ENCODE data around the gene SLC5A2.
"Not testable (repeated sequence)": the region's sequence is repeated elsewhere in the genome, so short reads cannot be mapped to it uniquely, and the experiment has no call there.

The SLC5A2 gene
- 0.04 to 2.2 reads per million in 2 experiments for total RNA-seq

DNA sequence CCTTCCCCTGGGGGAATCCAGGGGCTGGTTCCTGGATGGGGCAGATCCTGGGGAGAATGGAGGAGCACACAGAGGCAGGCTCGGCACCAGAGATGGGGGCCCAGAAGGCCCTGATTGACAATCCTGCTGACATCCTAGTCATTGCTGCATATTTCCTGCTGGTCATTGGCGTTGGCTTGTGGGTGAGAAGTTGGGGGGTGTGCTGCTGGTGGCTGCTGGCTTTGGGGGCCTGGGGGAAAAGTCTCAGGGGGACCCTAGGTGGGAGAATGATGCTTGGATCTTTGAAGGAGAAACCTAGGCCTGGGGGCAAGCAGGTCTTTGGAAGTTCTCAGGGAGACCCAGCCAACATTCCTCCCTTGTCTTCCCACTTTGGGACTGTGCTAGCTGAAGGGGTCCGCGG, at the start of gene SLC5A2:
SLC5A2 (plus strand) TSS at position 43 of the 400 bp plus-strand sequence; CDS start at position 57, 14 bp downstream.
- DNase-seq (ENCODE audit: low read depth), result no peak

DNA sequence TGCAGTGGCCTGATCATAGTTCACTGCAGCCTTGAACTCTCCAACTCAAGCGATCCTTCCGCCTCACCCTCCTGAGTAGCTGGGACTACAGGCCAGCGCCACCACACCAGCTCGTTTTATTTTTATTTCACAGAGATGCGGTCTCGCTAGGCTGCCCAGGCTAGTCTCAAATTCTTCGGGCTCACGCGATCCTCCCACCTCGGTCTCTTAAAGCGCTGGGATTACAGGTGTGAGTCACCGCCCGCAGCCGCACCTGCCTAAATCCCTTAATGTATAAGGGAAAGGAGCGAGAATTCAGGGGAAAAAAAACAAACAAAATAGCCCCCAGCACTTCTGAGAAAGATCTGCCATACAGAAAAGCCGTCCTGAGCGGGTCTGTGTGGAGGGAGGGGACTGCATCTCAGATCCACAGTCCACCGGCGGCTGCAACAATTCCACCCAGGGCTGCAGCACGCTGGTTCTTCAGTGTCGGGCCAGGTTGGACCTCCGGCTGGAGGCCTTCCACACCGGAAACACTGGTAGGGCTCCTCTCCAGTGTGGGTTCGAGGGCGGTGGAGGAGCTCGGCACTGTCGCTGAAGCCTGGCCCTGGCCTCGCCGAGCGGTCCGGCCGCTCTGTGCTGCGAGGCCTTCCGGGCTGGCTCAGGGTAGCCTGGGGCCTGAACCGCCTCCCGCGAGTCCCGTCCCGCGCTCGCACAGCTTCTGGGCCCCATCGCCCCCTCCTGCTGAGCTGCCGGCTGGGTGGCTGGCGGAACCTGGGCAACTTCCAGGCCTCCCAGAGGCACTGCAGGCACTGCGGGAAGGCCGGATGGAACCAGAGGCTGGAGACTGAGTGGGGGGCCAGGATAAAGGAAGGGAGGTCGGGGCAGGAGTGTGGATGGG, 47.3 kb upstream of the SLC5A2 start:
- no peak for DNase-seq (ENCODE audit: low read depth)

DNA sequence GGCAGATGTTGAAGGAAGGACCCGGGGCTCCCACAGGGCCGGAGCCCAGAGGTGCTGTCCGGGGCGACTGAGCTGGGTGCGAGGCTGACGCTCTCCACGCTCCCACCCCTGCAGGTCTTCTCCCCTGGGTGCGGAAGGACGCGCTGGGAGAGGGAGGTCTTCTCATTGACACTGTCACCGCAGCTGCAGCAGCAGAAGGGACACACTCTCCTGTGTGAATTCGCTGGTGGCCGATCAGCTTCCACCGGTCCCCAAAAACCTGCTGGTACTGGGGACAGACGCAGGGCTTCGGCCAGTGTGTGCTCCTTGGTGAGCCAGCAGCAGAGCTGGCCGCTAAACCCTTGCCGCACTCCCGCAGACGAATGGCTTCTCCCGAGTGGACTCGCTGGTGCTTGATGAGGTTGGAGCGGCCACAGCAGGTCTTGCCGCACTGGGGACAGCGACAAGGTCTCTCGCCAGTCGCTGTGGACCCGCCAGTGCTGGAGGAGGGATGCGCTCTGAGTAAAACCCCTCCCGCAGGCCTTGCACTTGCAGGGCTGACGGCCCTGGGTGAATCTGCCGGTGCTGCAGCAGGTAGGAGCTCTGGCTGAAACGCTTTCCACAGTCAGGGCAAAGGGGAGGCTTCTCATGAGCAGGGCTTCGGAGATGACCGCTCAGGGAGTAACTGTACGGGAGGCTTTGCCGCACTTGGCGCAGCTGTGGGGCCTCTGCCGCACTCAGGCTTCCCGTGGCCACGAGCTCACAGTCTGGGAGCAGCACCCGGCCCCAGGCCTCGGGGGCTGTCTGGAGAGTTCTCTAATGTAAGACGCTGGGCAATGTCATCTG, 46.5 kb upstream of the SLC5A2 start:
- no peak for DNase-seq (ENCODE audit: low read depth)

DNA sequence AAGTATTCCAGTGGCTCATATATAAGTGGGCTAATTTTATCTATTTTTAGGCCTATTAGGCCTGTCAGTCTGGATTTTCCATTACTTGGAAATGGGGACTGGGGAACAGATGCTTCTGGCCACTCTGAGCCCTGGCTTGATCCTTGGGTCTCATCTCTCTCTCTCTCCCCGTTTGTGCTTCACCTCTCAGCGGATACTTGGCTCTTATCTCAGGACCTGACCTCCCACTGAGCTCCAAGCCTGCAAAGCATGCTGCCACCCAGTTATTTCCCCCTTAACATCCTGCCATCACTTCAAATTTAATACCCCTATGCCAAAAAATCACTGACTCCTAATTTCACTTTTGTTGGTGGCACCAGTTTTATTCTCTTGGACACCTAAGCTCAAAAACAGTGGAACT, 44.5 kb upstream of the SLC5A2 start:
- no peak for DNase-seq (ENCODE audit: low read depth)

DNA sequence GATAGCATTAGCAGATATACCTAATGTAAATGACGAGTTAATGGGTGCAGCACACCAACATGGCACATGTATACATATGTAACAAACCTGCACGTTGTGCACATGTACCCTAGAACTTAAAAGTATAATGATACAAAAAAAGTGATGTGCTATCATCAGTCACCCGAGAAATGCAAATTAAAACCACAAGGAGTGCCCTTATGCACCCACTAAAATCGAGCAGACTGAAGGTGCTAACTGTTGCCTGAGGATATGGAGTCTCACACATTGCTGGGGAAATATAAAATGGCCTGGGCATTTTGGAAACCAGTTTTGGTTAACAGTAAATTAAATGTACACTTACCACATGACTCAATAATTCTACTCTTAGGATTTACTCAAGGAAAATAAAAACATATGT, 43.9 kb upstream of the SLC5A2 start:
- not testable (repeated sequence) for DNase-seq (ENCODE audit: low read depth)

DNA sequence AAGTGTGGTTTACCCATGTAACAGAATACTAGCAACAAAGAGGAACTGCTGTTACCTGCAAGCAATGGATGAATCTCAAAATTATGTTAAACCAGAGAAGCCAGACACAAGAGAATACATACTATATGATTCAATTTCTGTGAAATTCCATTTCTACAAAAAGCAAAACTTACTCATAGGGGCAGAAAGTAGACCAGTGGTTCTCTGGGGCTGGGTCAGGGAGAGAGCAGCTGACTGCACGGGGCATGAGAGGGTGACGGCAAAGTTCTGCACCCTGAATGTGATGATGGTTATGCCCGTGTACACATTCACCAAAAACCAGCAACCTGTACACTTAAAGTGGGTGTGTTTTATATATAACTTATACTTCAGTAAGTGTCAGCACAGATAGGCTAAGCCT, 43.4 kb upstream of the SLC5A2 start:
- DNase-seq (ENCODE audit: low read depth), result no peak

DNA sequence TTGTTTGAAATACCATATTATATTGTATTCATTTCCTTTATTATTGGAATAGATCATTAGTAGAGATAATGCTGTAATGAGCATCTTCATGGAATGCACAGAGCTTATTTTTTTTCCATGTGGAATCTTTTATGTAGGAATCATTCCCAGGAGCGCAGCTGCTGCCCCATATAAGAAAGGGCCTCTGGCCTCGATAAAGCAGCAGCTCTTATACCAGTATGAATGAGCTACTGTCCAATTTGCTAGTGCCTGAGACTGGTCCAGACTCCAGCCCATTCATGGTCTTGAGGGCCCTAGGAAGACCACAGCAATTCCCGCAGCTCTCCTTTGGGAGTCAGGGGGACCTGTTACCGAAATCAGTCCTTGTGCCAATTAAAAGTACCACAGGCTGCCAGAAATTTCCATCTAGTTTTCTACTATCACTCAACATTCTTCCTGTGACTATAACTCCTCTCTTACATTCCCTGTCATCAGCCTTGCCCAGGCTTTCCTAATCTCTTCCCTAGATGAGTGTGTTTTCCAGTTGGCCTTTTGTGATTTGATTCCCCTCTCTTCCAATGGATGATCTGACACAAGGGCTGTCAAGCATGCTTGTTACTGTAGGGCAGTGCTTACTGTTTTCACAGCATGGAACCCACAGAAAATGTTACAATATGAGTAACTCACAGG, 42.3 kb upstream of the SLC5A2 start:
- DNase-seq (ENCODE audit: low read depth), result no peak

DNA sequence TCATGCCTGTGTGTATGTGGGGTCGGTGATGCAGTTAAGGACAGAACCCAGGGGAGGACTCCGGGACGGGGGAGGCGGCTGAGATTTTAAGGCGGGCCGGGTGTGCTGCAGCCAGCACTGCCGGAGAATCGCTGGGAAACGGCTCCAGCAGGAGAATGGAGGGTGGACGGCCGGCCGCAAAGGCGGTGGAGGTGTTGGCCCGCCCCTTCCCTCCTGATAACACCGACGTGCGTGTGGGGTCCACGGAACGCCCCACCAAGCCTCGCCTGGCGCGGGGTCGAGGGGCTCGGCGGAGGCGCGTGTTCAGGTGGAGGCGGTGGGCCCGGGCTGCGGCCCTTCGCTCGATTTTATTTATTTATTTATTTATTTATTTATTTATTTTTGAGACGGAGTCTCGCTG, 41.0 kb upstream of the SLC5A2 start:
- no peak for DNase-seq (ENCODE audit: low read depth)

DNA sequence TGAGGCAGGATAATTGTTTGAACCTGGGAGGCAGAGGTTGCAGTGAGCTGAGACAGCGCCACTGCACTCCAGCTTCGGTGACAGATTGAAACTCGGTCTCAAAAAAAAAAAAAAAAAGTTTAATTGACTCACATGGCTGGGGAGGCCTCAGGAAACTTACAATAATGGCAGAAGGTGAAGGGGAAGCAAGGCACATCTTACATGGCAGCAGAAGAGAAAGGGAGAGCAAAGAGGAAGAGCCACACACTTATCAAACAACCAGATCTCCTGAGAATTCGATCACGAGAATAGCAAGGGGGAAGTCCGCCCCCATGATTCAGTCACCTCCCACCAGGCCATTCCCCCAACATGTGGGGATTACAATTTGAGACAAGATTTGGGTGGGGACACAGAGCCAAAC, 37.0 kb upstream of the SLC5A2 start:
- not testable (repeated sequence) for DNase-seq (ENCODE audit: low read depth)

DNA sequence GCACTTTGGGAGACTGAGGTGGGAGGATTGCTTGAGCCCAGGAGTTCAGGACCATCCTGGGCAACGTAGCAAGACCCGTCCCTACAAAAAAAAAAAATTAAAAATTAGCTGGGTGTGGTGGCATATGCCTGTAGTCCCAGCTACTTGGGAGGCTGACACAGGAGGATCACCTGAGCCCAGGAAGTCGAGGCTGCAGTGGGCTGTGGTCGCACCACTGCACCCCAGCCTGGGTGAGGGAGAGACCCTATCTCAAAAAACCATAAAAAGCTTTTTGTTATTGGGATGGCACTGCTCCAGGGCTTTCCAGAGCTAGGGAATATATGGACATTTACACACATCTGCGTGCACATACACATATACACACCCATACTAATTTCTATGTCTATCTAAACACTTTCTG, 31.7 kb upstream of the SLC5A2 start:
- DNase-seq (ENCODE audit: low read depth), result no peak

DNA sequence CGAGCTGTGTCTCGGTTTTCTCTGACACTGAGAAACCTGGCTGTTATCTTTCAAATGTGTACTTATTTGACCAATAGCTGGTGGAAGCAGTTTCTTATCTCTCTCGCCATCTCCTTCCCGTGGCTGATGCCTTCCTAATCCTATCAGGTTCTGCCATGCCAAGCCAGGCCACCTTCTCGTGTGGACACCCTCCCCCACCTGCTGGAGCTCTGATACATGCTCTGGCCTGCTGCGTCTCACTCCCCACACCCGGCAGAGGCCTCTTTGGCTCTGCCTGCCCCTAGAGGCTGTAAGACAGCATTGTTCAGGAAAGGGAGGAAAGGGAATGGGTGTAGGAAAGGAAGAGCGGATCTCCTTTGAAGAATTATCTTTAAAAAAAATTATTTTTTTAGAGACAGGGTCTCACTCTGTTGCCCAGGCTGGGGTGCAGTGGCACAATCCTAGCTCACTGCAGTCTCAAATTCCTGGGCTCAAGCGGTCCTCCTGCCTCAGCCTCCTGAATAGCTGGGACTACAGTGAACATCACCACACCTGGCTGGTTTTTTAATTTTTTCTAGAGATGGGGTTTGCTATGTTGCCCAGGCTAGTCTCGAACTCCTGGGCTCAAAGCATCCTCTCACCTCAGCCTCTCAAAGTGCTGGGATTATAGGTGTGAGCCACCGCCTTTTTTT, 31.1 kb upstream of the SLC5A2 start:
- no peak for DNase-seq (ENCODE audit: low read depth)

DNA sequence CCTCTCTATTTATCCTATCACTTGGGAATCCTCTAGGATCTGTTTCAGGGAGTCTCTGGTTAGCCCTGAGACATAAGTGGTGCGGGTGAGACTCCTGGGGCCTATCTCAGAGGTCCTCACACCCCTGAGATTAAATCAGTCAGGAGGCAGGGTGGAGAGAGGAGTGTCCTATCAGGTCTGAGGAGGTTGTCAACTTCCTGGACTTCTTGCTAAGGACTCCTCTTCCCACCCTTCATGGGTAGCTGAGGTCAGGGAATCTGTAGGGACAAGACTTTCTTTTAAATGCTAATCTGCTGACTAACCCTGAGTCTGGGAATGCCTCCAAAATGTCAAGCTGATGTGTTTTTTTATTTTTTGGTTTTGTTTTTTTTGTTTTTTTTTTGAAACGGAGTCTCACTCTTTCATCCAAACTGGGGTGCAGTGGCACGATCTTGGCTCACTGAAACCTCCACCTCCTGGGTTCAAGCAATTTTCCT, 30.3 kb upstream of the SLC5A2 start:
- DNase-seq (ENCODE audit: low read depth), result no peak

DNA sequence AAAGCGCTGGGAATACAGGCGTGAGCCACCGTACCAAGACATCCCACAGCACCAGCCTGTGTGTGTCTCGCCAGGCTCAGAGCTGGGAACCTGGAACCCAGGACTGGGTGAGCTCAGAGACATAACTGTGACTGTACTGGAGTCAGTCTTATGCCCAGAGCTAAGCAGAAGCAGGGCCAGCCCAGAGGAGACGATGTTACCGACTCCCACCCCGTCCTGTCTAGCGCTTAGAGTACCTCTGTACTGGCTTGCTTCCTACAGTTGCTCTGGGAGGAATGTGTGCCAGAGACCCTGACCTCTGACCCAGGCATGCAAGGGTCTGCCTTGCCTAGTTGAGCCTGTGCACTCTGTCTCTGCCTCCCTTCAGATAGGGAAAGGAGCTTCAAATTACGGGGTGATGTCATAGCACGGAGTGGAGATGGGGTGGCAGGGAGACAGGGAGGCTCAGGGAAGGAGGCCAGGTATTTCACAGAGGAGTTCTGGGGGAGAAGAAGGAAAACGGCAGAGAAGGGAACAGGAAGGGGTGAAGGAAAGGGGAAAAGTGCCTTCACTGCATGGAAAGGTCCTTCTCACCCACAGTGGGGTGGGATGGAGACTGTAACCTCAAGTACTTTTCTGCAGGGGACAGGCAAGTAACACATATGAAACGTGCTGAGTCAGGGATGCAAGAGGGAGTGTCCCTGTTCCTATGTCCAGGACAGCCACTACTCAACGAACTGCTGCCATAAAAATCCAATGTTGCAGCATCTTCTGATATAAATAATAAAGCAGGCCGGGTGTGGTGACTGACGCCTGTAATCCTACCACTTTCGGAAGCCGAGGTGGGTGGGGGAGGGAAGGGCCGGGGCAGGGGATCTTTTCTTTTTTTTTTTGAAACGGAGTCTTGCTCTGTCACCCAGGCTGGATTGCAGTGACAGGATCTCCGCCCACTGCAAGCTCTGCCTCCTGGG, 29.4 kb upstream of the SLC5A2 start:
- DNase-seq (ENCODE audit: low read depth), result no peak

DNA sequence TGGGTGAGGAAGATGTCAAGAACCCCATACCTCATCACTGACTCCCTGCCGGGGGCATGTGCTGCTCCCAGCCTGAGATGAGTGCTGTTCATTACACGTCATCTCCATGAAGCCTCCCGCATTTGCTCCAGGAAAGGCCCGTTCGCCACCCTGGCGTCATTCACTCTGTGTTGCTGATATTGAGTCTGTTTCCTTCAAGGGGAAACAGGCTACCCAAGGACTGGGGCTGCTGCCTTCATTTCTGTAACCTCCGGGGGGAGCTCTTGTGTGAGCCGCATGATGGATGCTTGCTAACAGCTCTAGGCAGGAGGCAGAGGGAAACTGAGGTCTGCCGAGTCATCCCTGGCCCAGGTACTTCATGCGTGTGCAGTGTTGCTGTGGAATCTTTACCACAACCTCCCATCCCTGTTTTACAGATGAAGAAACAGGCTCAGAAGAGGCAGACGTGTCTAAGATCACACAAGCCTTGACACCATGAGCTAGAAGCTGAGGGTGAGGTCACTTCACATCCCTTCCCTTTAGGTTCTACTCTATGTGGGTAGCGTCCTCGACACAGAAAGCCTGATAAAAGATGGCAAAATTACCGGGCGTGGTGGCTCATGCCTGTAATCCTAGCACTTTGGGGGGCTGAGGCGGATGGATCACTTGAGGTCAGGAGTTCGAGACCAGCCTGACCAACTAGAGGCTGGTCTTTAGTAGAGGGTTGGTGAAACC, 27.2 kb upstream of the SLC5A2 start:
- DNase-seq (ENCODE audit: low read depth), result no peak

DNA sequence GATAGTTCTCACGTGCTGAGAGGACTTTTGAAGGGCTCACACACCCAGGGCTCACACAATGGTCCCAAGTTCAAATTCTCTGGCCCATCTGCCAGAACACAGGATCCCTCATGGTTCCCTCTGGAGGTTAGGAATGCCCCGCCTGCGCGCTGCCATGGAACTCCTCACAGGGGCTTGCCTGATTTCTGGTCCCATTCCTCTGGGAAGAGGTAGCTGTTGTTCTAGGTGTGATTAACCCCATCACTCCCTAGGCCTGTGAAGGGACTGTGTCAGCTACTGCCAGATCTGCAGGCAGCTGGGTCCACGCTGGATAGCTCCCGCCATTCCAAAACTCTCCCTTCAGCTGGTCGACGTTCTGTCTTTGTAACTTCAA, 25.9 kb upstream of the SLC5A2 start:
- DNase-seq (ENCODE audit: low read depth), result no peak

DNA sequence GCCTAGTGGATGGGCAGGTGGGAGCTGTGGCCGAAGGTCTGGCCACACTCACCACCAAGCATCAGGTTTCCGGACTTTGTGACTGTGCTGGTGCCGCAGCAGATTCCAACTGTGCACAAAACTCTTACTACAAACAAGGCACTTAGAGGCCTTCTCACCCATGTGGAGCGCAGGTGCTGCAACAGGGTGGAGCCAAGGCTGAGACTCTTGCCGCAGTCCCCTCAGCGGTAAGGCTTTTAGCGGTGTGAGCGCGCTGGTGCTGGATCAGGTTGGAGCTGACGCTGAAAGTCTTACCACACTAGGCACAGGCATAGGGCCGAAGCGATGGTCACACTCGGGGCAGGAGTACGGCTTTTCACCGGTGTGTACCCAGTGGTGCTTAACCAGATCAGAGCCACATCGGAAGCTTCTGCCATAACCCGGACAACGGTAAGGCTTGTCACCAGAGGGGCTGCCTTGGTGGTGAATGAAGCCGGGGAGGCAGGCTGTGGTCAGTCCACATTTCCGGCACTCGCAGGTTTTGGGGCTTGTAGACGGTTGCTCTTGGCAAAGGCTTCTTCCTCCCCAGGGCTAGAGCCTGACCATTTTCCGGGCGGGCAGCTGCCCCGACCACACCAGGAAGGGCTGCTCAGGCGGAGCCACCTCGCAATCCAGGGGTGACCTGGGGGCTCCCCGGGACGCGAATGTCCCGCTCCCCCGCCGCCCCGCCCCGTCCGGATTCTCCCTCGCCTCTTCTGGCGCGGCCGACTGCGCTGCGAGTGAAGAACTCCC, 24.7 kb upstream of the SLC5A2 start:
- DNase-seq (ENCODE audit: low read depth), result peak; percentile 52

DNA sequence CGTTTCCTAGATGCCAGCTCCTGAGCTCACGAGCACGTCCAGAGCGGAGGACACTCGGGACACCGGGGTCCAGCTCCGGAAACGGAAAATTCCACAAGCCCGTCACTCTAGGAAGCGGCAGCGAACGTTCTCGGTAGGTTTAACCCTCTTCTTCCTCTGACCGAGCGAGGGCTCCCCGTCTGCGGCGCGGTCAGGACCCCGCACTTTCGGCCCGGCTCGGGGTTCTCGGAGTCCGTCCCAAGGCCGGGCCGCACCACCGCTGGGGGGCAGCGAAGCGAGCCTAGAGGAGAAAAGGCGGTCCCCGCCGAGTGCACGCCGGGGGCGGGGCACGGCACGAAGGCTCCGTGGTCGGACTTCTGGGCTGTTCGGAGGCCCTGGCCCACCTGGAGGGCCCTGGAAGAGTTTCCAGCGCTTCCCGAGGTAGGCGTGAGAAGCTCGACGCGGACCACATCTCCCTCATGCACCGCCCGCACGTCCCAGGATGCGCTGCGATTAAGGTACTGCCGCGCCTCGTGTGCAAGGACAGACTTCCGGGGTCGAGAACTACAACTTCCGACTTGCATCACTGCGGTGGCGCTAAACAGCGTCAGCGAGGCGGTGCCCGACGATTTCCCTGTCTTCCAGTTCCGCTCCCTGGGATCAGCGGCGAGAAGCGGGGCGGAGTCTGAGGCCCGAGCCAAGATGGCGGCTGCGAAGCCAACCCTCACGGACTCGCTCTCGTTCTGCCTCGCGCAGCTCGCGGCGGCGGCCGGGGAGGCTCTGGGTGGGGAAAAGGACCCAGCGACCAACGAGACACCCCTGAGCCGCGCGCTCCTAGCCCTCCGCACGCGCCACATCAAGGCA, 23.9 kb upstream of the SLC5A2 start, which contains the start of gene ARMC5:
ARMC5 (plus strand) TSS at position 658 of the 843 bp plus-strand sequence; CDS start at position 682, 24 bp downstream.
- DNase-seq (ENCODE audit: low read depth), result peak; percentile 96
